VCaP (cell line): ENCODE results near the gene HOXC13.

ENCODE experiments used
- H3K27ac ChIP-seq: fragments of 450-650 bp; 2 replicates; pipeline ENCODE4 v1.5.1; 2017
- TF ChIP-seq, protein P1 (sequence below): fragments of 450-650 bp; conservative IDR thresholded peaks from 2 replicates; pipeline ENCODE4 v1.5.1; 2017; ENCODE audit warnings: mild to moderate bottlenecking, moderate library complexity

The HOXC13 gene

GRCh38 chr12:53994264-53995001 lies 55.8 kb downstream of the HOXC13 start:
- TF ChIP-seq, protein P1, sequence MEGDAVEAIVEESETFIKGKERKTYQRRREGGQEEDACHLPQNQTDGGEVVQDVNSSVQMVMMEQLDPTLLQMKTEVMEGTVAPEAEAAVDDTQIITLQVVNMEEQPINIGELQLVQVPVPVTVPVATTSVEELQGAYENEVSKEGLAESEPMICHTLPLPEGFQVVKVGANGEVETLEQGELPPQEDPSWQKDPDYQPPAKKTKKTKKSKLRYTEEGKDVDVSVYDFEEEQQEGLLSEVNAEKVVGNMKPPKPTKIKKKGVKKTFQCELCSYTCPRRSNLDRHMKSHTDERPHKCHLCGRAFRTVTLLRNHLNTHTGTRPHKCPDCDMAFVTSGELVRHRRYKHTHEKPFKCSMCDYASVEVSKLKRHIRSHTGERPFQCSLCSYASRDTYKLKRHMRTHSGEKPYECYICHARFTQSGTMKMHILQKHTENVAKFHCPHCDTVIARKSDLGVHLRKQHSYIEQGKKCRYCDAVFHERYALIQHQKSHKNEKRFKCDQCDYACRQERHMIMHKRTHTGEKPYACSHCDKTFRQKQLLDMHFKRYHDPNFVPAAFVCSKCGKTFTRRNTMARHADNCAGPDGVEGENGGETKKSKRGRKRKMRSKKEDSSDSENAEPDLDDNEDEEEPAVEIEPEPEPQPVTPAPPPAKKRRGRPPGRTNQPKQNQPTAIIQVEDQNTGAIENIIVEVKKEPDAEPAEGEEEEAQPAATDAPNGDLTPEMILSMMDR, result no peak
- H3K27ac ChIP-seq, result no peak overlapping the region

- no peak overlapping the region for H3K27ac ChIP-seq
- TF ChIP-seq, protein P1, result no peak
Observed at GRCh38 chr12:53995002-53995377, 56.4 kb downstream of the HOXC13 start.

DNA sequence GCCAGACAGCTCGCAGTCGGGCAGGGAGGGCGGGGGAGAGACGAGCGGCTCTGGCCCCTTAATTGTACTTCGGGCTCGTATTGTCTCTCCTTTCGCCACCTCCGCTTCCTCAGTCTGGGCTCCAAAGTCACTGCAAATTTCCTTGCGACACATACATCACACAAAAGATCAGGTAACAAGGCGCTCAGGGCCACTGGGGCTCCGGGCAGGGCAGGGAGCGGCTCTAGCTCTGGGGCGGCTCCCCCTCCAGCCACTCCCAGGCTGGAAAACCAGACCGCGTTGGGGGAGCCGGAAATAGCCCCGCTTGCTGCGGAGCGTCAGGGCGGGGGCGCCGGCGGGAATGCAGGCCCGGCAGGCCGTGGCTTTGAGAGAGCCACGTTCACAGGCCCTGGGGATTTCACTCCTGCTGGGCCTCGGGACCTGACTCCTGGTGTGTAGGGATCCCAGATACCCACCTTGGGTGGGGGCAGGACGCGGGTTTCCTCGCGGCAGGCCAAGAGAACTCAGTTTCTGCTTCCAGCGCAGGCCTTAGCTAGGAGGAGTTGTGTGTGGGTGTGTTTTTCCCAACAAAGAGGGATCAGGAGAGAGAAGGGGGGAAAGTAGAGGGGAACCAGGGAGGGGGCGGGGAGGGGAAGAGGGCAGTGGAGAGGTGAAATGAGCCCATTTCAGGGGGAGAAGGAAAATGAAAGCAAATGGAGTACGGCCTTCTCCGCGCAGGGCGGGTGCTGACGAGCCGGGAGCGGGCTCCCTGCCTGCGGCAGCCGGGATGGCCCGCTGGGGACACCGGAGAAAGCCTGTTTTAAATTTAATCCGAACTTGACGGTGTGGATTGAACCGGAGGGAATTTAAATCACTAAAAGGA lies 57.0 kb downstream of the HOXC13 start:
- TF ChIP-seq, protein P1, result no peak
- H3K27ac ChIP-seq, result no peak overlapping the region
